SK-N-SH treated with all-trans-retinoic acid at 6 μM for 48 hours (cell line): ENCODE measurements around the gene ZBTB47.

ENCODE experiments used
- ATAC-seq: fragments of 200-7000 bp; cut with Tn5 transposase; 3 replicates; pipeline ENCODE4 v1.9.1; 2020; ENCODE audit warnings: mild to moderate bottlenecking, moderate library complexity
- BACH2 ChIP-seq: fragments of 250-450 bp; sonication (Bioruptor Pico); IDR thresholded peaks from 2 replicates; pipeline ENCODE4 v1.9.0; 2021; ENCODE audit warnings: mild to moderate bottlenecking, borderline replicate concordance
- CSDC2 ChIP-seq: fragments of 250-450 bp; sonication (Bioruptor Pico); IDR thresholded peaks from 2 replicates; pipeline ENCODE4 v1.5.0; 2020; ENCODE audit warnings: mild to moderate bottlenecking, moderate library complexity
- GLIS3 ChIP-seq: fragments of 250-450 bp; sonication (Bioruptor Pico); IDR thresholded peaks from 2 replicates; pipeline ENCODE4 v1.5.0; 2020; ENCODE audit warnings: mild to moderate bottlenecking, moderate library complexity
- ISL1 ChIP-seq: fragments of 250-450 bp; sonication (Bioruptor Pico); IDR thresholded peaks from 2 replicates; pipeline ENCODE4 v2.1.2; 2022; ENCODE audit warnings: mild to moderate bottlenecking, moderate library complexity
- OSR1 ChIP-seq: fragments of 250-450 bp; sonication (Bioruptor Pico); IDR thresholded peaks from 2 replicates; pipeline ENCODE4 v1.8.0; 2022; ENCODE audit warnings: moderate library complexity, mild to moderate bottlenecking, inconsistent platforms
- PPARA ChIP-seq: fragments of 250-450 bp; sonication (Bioruptor Pico); IDR thresholded peaks from 2 replicates; pipeline ENCODE4 v1.5.0; 2020; ENCODE audit warnings: mild to moderate bottlenecking, borderline replicate concordance
- RARB ChIP-seq: fragments of 250-450 bp; sonication (Bioruptor Pico); IDR thresholded peaks from 2 replicates; pipeline ENCODE4 v1.8.0; 2021; ENCODE audit warnings: mild to moderate bottlenecking, moderate library complexity
- SNAI2 ChIP-seq: fragments of 250-450 bp; sonication (Bioruptor Pico); IDR thresholded peaks from 2 replicates; pipeline ENCODE4 v1.5.0; 2020; ENCODE audit warnings: mild to moderate bottlenecking, moderate library complexity
- TCF4 ChIP-seq: fragments of 250-450 bp; sonication (Bioruptor Pico); IDR thresholded peaks from 2 replicates; pipeline ENCODE4 v1.8.0; 2021; ENCODE audit warnings: mild to moderate bottlenecking, moderate library complexity, borderline replicate concordance
- TOX ChIP-seq: fragments of 250-450 bp; sonication (Bioruptor Pico); IDR thresholded peaks from 2 replicates; pipeline ENCODE4 v1.8.0; 2021; ENCODE audit warnings: mild to moderate bottlenecking, moderate library complexity, borderline replicate concordance
- ZC3H10 ChIP-seq: fragments of 250-450 bp; sonication (Bioruptor Pico); IDR thresholded peaks from 2 replicates; pipeline ENCODE4 v1.5.1; 2021; ENCODE audit warnings: mild to moderate bottlenecking, moderate library complexity
- ZFP3 ChIP-seq: fragments of 250-450 bp; sonication (Bioruptor Pico); IDR thresholded peaks from 2 replicates; pipeline ENCODE4 v1.5.0; 2020; ENCODE audit warnings: mild to moderate bottlenecking, moderate library complexity
- ZNF565 ChIP-seq: fragments of 450-650 bp; formaldehyde crosslinking; conservative IDR thresholded peaks from 2 replicates; pipeline ENCODE4 v1.5.0; 2020; ENCODE audit warnings: low read depth, mild to moderate bottlenecking, moderate library complexity
- ZNF70 ChIP-seq: fragments of 450-650 bp; formaldehyde crosslinking; IDR thresholded peaks from 2 replicates; pipeline ENCODE4 v1.5.0; 2020; ENCODE audit warnings: mild to moderate bottlenecking, moderate library complexity
- ZNF8 ChIP-seq: fragments of 450-650 bp; formaldehyde crosslinking; IDR thresholded peaks from 2 replicates; pipeline ENCODE4 v1.5.0; 2020; ENCODE audit warnings: mild to moderate bottlenecking, moderate library complexity
- TF ChIP-seq, protein P1 (sequence below): fragments of 250-450 bp; sonication (Bioruptor Pico); IDR thresholded peaks from 2 replicates; pipeline ENCODE4 v1.8.0; 2021; ENCODE audit warnings: low read depth, mild to moderate bottlenecking, moderate library complexity, borderline replicate concordance
- TF ChIP-seq, protein P2 (sequence below): fragments of 250-450 bp; sonication (Bioruptor Pico); IDR thresholded peaks from 2 replicates; pipeline ENCODE4 v1.5.1; 2020; ENCODE audit warnings: low read depth, mild to moderate bottlenecking, moderate library complexity
- TF ChIP-seq, protein P3 (sequence below): fragments of 250-450 bp; sonication (Bioruptor Pico); IDR thresholded peaks from 2 replicates; pipeline ENCODE4 v1.8.0; 2020; ENCODE audit warnings: mild to moderate bottlenecking, moderate library complexity, borderline replicate concordance
- TF ChIP-seq, protein P4 (sequence below): fragments of 250-450 bp; sonication (Bioruptor Pico); IDR thresholded peaks from 2 replicates; pipeline ENCODE4 v1.5.1; 2021; ENCODE audit warnings: mild to moderate bottlenecking, moderate library complexity

ZBTB47 gene

DNA sequence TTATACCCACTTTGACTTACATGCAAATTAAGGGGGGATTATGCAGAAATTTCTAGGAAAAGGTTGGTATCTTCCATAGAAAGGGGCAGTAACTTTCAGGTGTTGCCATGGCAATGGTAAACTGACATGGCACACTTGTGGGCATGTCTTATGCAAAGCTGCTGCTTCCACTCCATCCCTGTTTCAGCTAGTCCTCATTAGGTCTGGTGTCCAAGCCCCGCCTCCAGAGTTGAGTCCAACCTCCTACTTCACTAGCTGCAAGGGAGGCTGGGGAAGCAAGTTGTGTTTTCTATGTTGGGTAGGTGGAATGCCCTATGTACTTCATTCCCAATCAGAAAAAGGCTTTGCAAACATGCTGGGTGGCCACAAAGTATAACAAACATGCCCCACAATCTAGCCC, 17.2 kb downstream of the ZBTB47 start (continued):
- TF ChIP-seq ZFP3 (no peak), ZNF8 (CRISPR knock-in tag) (no peak), GLIS3 (CRISPR knock-in tag) (no peak)
- TF ChIP-seq, protein P1, sequence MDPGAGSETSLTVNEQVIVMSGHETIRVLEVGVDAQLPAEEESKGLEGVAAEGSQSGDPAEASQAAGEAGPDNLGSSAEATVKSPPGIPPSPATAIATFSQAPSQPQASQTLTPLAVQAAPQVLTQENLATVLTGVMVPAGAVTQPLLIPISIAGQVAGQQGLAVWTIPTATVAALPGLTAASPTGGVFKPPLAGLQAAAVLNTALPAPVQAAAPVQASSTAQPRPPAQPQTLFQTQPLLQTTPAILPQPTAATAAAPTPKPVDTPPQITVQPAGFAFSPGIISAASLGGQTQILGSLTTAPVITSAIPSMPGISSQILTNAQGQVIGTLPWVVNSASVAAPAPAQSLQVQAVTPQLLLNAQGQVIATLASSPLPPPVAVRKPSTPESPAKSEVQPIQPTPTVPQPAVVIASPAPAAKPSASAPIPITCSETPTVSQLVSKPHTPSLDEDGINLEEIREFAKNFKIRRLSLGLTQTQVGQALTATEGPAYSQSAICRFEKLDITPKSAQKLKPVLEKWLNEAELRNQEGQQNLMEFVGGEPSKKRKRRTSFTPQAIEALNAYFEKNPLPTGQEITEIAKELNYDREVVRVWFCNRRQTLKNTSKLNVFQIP (CRISPR knock-in tag), result no peak
- TF ChIP-seq, all 23 proteins: peak for 0

DNA sequence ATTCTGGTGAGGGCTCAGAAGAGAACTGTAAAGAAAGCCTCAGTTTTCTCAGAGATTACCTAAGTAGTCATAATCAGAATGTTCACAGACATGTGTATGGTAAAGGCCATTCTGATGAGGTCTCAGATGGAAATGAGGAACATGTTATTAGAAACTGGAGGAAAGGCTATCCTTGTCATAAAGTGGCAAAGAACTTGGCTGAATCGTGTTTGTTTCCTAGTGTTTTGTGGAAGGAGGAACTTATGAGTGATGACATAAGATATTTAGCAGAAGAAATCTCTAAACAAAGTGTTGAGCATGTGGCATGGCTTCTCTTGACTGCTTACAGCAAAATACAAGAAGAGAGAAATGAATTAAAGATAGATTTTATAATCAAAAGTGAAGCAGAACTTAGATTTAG, 19.0 kb downstream of the ZBTB47 start:
- ATAC-seq, result no peak
- TF ChIP-seq RARB (CRISPR knock-in tag), result no peak
- no peak for TF ChIP-seq GLIS3 (CRISPR knock-in tag)
- TF ChIP-seq ZFP3, result no peak
- TF ChIP-seq ZNF70 (CRISPR knock-in tag), result no peak

DNA sequence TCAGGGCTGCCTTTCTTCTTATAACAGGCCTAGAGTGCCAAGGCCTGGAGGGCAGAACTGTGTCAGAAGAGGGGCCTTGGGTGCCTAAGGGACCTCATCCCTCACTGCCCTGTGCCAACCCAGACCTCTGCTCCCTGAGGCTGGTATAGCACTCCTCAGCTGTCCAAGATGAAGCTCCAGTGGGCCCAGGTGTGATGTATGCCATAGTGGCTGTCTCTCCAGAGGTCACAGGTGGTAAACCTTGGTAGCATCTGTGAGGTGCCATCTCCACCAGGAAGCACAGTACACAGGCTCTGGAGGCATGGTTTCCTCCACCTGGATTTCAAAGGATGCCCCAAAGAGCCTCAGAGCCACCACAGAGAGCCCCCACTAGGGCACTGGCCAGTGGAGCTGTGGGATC, 19.6 kb downstream of the ZBTB47 start:
- ATAC-seq, result no peak
- TF ChIP-seq CSDC2 (CRISPR knock-in tag), result no peak
- TF ChIP-seq TOX (CRISPR knock-in tag), result no peak
- no peak for TF ChIP-seq ZNF8 (CRISPR knock-in tag)
- TF ChIP-seq RARB (CRISPR knock-in tag), result no peak
- TF ChIP-seq ZC3H10 (CRISPR knock-in tag), result no peak
- no peak for TF ChIP-seq PPARA
- TF ChIP-seq, protein P1 (CRISPR knock-in tag), result no peak
- no peak for TF ChIP-seq OSR1 (CRISPR knock-in tag)
- TF ChIP-seq GLIS3 (CRISPR knock-in tag), result no peak
- TF ChIP-seq, protein P2, sequence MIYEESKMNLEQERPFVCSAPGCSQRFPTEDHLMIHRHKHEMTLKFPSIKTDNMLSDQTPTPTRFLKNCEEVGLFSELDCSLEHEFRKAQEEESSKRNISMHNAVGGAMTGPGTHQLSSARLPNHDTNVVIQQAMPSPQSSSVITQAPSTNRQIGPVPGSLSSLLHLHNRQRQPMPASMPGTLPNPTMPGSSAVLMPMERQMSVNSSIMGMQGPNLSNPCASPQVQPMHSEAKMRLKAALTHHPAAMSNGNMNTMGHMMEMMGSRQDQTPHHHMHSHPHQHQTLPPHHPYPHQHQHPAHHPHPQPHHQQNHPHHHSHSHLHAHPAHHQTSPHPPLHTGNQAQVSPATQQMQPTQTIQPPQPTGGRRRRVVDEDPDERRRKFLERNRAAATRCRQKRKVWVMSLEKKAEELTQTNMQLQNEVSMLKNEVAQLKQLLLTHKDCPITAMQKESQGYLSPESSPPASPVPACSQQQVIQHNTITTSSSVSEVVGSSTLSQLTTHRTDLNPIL (CRISPR knock-in tag), result no peak
- no peak for TF ChIP-seq BACH2 (CRISPR knock-in tag)
- TF ChIP-seq, protein P3, sequence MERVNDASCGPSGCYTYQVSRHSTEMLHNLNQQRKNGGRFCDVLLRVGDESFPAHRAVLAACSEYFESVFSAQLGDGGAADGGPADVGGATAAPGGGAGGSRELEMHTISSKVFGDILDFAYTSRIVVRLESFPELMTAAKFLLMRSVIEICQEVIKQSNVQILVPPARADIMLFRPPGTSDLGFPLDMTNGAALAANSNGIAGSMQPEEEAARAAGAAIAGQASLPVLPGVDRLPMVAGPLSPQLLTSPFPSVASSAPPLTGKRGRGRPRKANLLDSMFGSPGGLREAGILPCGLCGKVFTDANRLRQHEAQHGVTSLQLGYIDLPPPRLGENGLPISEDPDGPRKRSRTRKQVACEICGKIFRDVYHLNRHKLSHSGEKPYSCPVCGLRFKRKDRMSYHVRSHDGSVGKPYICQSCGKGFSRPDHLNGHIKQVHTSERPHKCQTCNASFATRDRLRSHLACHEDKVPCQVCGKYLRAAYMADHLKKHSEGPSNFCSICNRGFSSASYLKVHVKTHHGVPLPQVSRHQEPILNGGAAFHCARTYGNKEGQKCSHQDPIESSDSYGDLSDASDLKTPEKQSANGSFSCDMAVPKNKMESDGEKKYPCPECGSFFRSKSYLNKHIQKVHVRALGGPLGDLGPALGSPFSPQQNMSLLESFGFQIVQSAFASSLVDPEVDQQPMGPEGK (CRISPR knock-in tag), result no peak
- TF ChIP-seq, protein P4, sequence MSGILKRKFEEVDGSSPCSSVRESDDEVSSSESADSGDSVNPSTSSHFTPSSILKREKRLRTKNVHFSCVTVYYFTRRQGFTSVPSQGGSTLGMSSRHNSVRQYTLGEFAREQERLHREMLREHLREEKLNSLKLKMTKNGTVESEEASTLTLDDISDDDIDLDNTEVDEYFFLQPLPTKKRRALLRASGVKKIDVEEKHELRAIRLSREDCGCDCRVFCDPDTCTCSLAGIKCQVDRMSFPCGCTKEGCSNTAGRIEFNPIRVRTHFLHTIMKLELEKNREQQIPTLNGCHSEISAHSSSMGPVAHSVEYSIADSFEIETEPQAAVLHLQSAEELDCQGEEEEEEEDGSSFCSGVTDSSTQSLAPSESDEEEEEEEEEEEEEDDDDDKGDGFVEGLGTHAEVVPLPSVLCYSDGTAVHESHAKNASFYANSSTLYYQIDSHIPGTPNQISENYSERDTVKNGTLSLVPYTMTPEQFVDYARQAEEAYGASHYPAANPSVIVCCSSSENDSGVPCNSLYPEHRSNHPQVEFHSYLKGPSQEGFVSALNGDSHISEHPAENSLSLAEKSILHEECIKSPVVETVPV, result no peak
- TF ChIP-seq TCF4 (CRISPR knock-in tag), result no peak
- no peak for TF ChIP-seq ISL1 (CRISPR knock-in tag)
- TF ChIP-seq ZFP3, result no peak
- no peak for TF ChIP-seq ZNF565 (CRISPR knock-in tag)

DNA sequence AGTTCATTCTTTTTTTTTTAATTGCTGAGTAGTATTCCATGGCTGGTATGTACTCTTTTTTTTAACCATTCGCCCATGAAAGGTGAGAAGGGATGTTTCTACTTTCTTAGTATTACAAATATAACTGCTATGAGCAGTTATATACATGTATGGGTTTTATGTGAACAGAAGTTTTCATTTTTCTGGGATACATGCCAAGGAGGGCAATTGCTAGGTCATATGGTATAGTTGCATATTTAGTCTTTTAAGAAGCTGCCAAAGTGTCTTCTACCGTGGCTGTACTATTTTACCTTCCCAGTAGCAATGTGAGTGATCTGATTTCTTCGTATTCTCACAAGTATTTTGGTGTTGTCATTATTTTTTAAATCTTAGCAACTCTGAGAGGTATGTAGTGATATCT, 20.6 kb downstream of the ZBTB47 start:
- TF ChIP-seq, protein P4, result no peak
- TF ChIP-seq TOX (CRISPR knock-in tag) (no peak), GLIS3 (CRISPR knock-in tag) (no peak), SNAI2 (no peak), ZNF565 (CRISPR knock-in tag) (no peak)
- no peak for ATAC-seq
